Measurements from ENCODE around the gene PXMP2.

PXMP2 gene

DNA sequence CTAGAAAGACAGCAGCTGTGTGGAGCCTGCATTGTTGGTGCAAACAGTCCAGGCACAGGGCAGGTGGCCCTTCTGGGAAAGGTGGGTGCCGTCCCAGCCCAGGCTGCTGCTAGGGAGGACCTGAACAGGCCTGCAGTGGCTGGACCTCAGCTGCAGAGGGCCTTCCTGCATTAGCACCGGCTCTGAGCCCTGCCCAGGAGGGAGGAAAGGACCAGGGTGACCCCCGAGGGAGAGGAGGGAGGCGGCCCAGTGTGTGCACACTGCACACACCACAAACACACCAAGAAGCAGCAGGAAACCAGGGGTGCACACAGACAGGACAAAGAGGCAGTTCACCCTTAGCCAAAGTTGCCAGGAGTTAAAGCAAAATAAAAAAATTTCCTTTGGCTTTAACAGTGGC lies 15.3 kb downstream of the PXMP2 start:
- H4K20me1 ChIP-seq (ENCODE audit: insufficient read depth, low read length) = no peaks in the 10 kb centered on the region
- no peak overlapping the region for H3K4me3 ChIP-seq (ENCODE audit: low read depth, low read length, poor library complexity, severe bottlenecking)
- H3K27ac ChIP-seq (ENCODE audit: low read depth, low read length, poor library complexity, severe bottlenecking) = no peak overlapping the region
- 0 out of 2 replicates have a peak, but pooled peaks cover 3% of the 10 kb centered on the region for H3F3A ChIP-seq (ENCODE audit: insufficient read depth, low read length)
- H3K9me2 ChIP-seq (ENCODE audit: low read depth, low read length) = no peaks in the 10 kb centered on the region
- no peaks in the 10 kb centered on the region for H3K27me3 ChIP-seq (ENCODE audit: insufficient read depth, low read length)
- no peaks in the 10 kb centered on the region for H3K79me2 ChIP-seq (ENCODE audit: insufficient read depth, low read length)
- TF ChIP-seq, protein P1, sequence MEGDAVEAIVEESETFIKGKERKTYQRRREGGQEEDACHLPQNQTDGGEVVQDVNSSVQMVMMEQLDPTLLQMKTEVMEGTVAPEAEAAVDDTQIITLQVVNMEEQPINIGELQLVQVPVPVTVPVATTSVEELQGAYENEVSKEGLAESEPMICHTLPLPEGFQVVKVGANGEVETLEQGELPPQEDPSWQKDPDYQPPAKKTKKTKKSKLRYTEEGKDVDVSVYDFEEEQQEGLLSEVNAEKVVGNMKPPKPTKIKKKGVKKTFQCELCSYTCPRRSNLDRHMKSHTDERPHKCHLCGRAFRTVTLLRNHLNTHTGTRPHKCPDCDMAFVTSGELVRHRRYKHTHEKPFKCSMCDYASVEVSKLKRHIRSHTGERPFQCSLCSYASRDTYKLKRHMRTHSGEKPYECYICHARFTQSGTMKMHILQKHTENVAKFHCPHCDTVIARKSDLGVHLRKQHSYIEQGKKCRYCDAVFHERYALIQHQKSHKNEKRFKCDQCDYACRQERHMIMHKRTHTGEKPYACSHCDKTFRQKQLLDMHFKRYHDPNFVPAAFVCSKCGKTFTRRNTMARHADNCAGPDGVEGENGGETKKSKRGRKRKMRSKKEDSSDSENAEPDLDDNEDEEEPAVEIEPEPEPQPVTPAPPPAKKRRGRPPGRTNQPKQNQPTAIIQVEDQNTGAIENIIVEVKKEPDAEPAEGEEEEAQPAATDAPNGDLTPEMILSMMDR (IDR thresholded peaks at IDR 0.05; ENCODE audit: low read length) = no peak; the same call in 1 of the 2 replicates
- TF ChIP-seq EZH2 (IDR thresholded peaks at IDR 0.05; ENCODE audit: borderline replicate concordance, low read length) = no peak
- peaks cover 68% of the 10 kb centered on the region for H3K36me3 ChIP-seq (ENCODE audit: insufficient read depth, low read length)
- H3K4me1 ChIP-seq (ENCODE audit: insufficient read depth, low read length, severe bottlenecking) = peaks cover 16% of the 10 kb centered on the region
- no peak overlapping the region for H2AFZ ChIP-seq (ENCODE audit: low read length)
- H3K9ac ChIP-seq (ENCODE audit: low read length) = no peak overlapping the region
- no peak overlapping the region for H3K4me2 ChIP-seq (ENCODE audit: low read length)
- no peaks in the 10 kb centered on the region for H3K9me3 ChIP-seq (ENCODE audit: low read length)

DNA sequence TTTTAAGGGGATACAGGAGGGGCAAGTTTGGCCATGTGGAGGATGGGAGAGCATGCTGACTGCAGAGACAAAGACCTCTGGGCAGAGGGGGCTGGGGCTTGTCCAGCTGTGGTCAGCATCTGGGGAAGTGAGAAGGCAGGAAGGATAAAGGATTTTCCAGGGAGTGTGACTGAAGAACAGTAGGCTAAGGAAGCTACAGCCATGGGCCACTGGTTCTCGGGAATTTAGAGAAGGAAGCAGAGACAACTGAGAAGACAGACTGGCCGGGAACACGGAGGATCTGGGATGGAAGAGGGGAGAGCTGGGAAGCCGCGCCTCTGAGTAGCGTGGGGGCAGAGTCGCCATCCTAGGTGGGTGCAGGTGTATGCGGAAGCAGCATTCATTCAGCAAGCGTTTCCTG lies 16.3 kb downstream of the PXMP2 start:
- H3K79me2 ChIP-seq (ENCODE audit: insufficient read depth, low read length) = no peaks in the 10 kb centered on the region
- no peak overlapping the region for H3K9ac ChIP-seq (ENCODE audit: low read length)
- TF ChIP-seq, protein P1 (IDR thresholded peaks at IDR 0.05; ENCODE audit: low read length) = no peak
- TF ChIP-seq EZH2 (IDR thresholded peaks at IDR 0.05; ENCODE audit: borderline replicate concordance, low read length) = no peak
- H3K4me1 ChIP-seq (ENCODE audit: insufficient read depth, low read length, severe bottlenecking) = peaks cover 16% of the 10 kb centered on the region
- no peaks in the 10 kb centered on the region for H4K20me1 ChIP-seq (ENCODE audit: insufficient read depth, low read length)
- H3K36me3 ChIP-seq (ENCODE audit: insufficient read depth, low read length) = peaks cover 64% of the 10 kb centered on the region
- 0 out of 2 replicates have a peak, but pooled peaks cover 3% of the 10 kb centered on the region for H3F3A ChIP-seq (ENCODE audit: insufficient read depth, low read length)
- H3K9me2 ChIP-seq (ENCODE audit: low read depth, low read length) = no peaks in the 10 kb centered on the region
- H3K9me3 ChIP-seq (ENCODE audit: low read length) = no peaks in the 10 kb centered on the region
- H3K4me2 ChIP-seq (ENCODE audit: low read length) = no peak overlapping the region
- no peak overlapping the region for H2AFZ ChIP-seq (ENCODE audit: low read length)
- no peak overlapping the region for H3K27ac ChIP-seq (ENCODE audit: low read depth, low read length, poor library complexity, severe bottlenecking)
- H3K27me3 ChIP-seq (ENCODE audit: insufficient read depth, low read length) = no peaks in the 10 kb centered on the region
- no peak overlapping the region for H3K4me3 ChIP-seq (ENCODE audit: low read depth, low read length, poor library complexity, severe bottlenecking)

DNA sequence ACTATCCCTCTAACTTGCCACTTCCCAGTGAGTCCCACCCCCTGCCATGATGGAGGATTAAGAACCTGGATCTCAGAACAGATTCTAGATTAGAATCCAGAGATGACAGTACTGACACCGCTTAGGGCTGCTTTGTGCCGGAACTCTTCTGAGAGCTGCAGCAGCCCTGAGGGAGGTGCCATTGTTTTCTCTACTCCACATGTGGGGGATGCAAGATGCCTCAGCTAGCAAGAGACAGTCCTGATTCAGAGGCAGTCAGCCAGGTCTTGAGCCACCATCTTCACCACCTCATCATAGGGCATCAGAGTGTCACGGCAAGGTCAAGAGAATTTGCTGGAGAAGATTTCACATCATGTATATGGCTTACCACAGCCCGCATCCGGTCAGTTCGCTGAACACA lies 19.9 kb downstream of the PXMP2 start:
- no peaks in the 10 kb centered on the region for H3F3A ChIP-seq (ENCODE audit: insufficient read depth, low read length)
- no peak for TF ChIP-seq EZH2 (IDR thresholded peaks at IDR 0.05; ENCODE audit: borderline replicate concordance, low read length)
- TF ChIP-seq, protein P1 (IDR thresholded peaks at IDR 0.05; ENCODE audit: low read length) = no peak
- no peaks in the 10 kb centered on the region for H4K20me1 ChIP-seq (ENCODE audit: insufficient read depth, low read length)
- no peak overlapping the region for H3K4me3 ChIP-seq (ENCODE audit: low read depth, low read length, poor library complexity, severe bottlenecking)
- H2AFZ ChIP-seq (ENCODE audit: low read length) = no peak overlapping the region
- no peaks in the 10 kb centered on the region for H3K27me3 ChIP-seq (ENCODE audit: insufficient read depth, low read length)
- peaks cover 34% of the 10 kb centered on the region for H3K36me3 ChIP-seq (ENCODE audit: insufficient read depth, low read length)
- H3K79me2 ChIP-seq (ENCODE audit: insufficient read depth, low read length) = peaks cover 13% of the 10 kb centered on the region
- no peaks in the 10 kb centered on the region for H3K9me2 ChIP-seq (ENCODE audit: low read depth, low read length)
- H3K9ac ChIP-seq (ENCODE audit: low read length) = no peak overlapping the region
- H3K27ac ChIP-seq (ENCODE audit: low read depth, low read length, poor library complexity, severe bottlenecking) = no peak overlapping the region
- H3K9me3 ChIP-seq (ENCODE audit: low read length) = no peaks in the 10 kb centered on the region
- no peak overlapping the region for H3K4me2 ChIP-seq (ENCODE audit: low read length)
- H3K4me1 ChIP-seq (ENCODE audit: insufficient read depth, low read length, severe bottlenecking) = peaks cover 19% of the 10 kb centered on the region
